Stimulated activated CD8-positive, alpha-beta memory T cell treated with anti-CD3 and anti-CD28 coated beads, Interleukin-7, amount 100 ng/mL, for 1 hour (primary cell): ENCODE measurements around the gene GLCE.

Source experiments
- DNase-seq, 2 donors: peaks; one replicate each; pipeline ENCODE4 v3.0.0-alpha.2; 2020; ENCODE audit warnings: low read depth in 2 of 2

Gene GLCE

GRCh38 chr15:69320977-69321554, 160.6 kb downstream of the GLCE start:
- no peak for DNase-seq
